HEK293 (cell line): ENCODE data around the gene EBF3.

Experiments used
- CTCF ChIA-PET: fragments of 350-600 bp; formaldehyde crosslinking; extraction: SDS; loops from one replicate; lab custom pipeline; 2021; ENCODE audit warnings: antibody characterized with exemption; lab: Yijun Ruan, JAX
- POLR2A ChIA-PET: fragments of 300-600 bp; formaldehyde crosslinking; extraction: SDS; loops from one replicate; lab custom pipeline; 2020; ENCODE audit warnings: antibody characterized with exemption, inconsistent platforms; lab: Yijun Ruan, JAX
- H3K27ac ChIP-seq: fragments of 200-500 bp; sonication (Bioruptor generic); 2 replicates; pipeline ENCODE4 v1.5.1; 2014; ENCODE audit warnings: low read depth, low read length, control low read depth, inconsistent platforms; ENCODE audit errors: extremely low read depth
- H3K36me3 ChIP-seq, 2 experiments: fragments of 200-500 bp in 1 of 2; sonication (Bioruptor generic) in 1 of 2; 1 replicate in 1 of 2; 2 replicates in 1 of 2; pipeline ENCODE4 v1.5.1; 2014 to 2017; ENCODE audit warnings: inconsistent platforms in 2 of 2, low read length in 2 of 2; ENCODE audit not compliant: control insufficient read depth in 2 of 2, insufficient read depth in 1 of 2
- H3K4me1 ChIP-seq: fragments of 200-500 bp; sonication (Bioruptor generic); 2 replicates; pipeline ENCODE4 v1.5.1; 2014; ENCODE audit warnings: mild to moderate bottlenecking, low read length, inconsistent platforms; ENCODE audit not compliant: control insufficient read depth, insufficient read depth
- H3K4me3 ChIP-seq: 2 replicates; pipeline ENCODE4 v1.5.1; 2011; ENCODE audit warnings: low read depth, mild to moderate bottlenecking, control low read depth, low read length, moderate library complexity
- H3K9me3 ChIP-seq: fragments of 200-500 bp; sonication (Bioruptor generic); 2 replicates; pipeline ENCODE4 v1.5.1; 2014; ENCODE audit warnings: low read depth, low read length, inconsistent platforms; ENCODE audit not compliant: control insufficient read depth, insufficient read depth
- HOXA7 ChIP-seq: sonication (generic); formaldehyde crosslinking; IDR thresholded peaks from 2 replicates; pipeline ENCODE4 v1.8.1; 2022; ENCODE audit warnings: missing genetic modification reagents, borderline replicate concordance
- ZBTB20 ChIP-seq: fragments of 450-650 bp; formaldehyde crosslinking; IDR thresholded peaks from 2 replicates; pipeline ENCODE4 v1.5.1; 2016; ENCODE audit warnings: missing biosample characterization, missing genetic modification characterization
- ZNF175 ChIP-seq: fragments of 450-650 bp; formaldehyde crosslinking; IDR thresholded peaks from 2 replicates; pipeline ENCODE4 v1.5.1; 2016; ENCODE audit warnings: missing biosample characterization, missing genetic modification characterization
- ZNF2 ChIP-seq: fragments of 450-650 bp; formaldehyde crosslinking; IDR thresholded peaks from 2 replicates; pipeline ENCODE4 v1.5.1; 2016; ENCODE audit warnings: missing biosample characterization, missing genetic modification characterization
- ZNF548 ChIP-seq: fragments of 450-650 bp; formaldehyde crosslinking; IDR thresholded peaks from 2 replicates; pipeline ENCODE4 v1.5.1; 2016; ENCODE audit warnings: missing biosample characterization, missing genetic modification characterization
- ZNF580 ChIP-seq: fragments of 450-650 bp; formaldehyde crosslinking; IDR thresholded peaks from 2 replicates; pipeline ENCODE4 v1.5.1; 2016; ENCODE audit warnings: missing biosample characterization, missing genetic modification characterization
- ZNF585B ChIP-seq: fragments of 450-650 bp; formaldehyde crosslinking; IDR thresholded peaks from 2 replicates; pipeline ENCODE4 v1.5.1; 2016; ENCODE audit warnings: missing biosample characterization, missing genetic modification characterization
- ZNF660 ChIP-seq: fragments of 450-650 bp; IDR thresholded peaks from 2 replicates; pipeline ENCODE4 v1.5.1; 2018; ENCODE audit warnings: missing biosample characterization, mild to moderate bottlenecking, missing genetic modification characterization
- ZNF76 ChIP-seq: fragments of 450-650 bp; formaldehyde crosslinking; IDR thresholded peaks from 2 replicates; pipeline ENCODE4; 2016; ENCODE audit warnings: low read depth, missing biosample characterization, missing genetic modification characterization, borderline replicate concordance
- ZNF768 ChIP-seq: fragments of 450-650 bp; formaldehyde crosslinking; IDR thresholded peaks from 2 replicates; pipeline ENCODE4 v1.5.1; 2018; ENCODE audit warnings: missing biosample characterization, mild to moderate bottlenecking, missing genetic modification characterization
- ZNF785 ChIP-seq: fragments of 450-650 bp; formaldehyde crosslinking; IDR thresholded peaks from 2 replicates; pipeline ENCODE4 v1.5.1; 2016; ENCODE audit warnings: missing biosample characterization, missing genetic modification characterization
- ZNF837 ChIP-seq: fragments of 450-650 bp; formaldehyde crosslinking; IDR thresholded peaks from 2 replicates; pipeline ENCODE4 v1.5.1; 2016; ENCODE audit warnings: missing biosample characterization, missing genetic modification characterization
- ZSCAN18 ChIP-seq: fragments of 450-650 bp; formaldehyde crosslinking; IDR thresholded peaks from 2 replicates; pipeline ENCODE4 v1.5.1; 2016; ENCODE audit warnings: missing biosample characterization, missing genetic modification characterization
- TF ChIP-seq, protein P1 (sequence below): fragments of 450-650 bp; formaldehyde crosslinking; IDR thresholded peaks from 2 replicates; pipeline ENCODE4 v1.5.1; 2016; ENCODE audit warnings: missing biosample characterization, missing genetic modification characterization
- TF ChIP-seq, protein P2 (sequence below): fragments of 450-650 bp; formaldehyde crosslinking; IDR thresholded peaks from 2 replicates; pipeline ENCODE4 v1.5.1; 2017; ENCODE audit warnings: missing biosample characterization, missing genetic modification characterization
- TF ChIP-seq, protein P3 (sequence below): fragments of 450-650 bp; formaldehyde crosslinking; IDR thresholded peaks from 2 replicates; pipeline ENCODE4 v1.5.1; 2016; ENCODE audit warnings: missing biosample characterization, missing genetic modification characterization

The EBF3 gene

DNA sequence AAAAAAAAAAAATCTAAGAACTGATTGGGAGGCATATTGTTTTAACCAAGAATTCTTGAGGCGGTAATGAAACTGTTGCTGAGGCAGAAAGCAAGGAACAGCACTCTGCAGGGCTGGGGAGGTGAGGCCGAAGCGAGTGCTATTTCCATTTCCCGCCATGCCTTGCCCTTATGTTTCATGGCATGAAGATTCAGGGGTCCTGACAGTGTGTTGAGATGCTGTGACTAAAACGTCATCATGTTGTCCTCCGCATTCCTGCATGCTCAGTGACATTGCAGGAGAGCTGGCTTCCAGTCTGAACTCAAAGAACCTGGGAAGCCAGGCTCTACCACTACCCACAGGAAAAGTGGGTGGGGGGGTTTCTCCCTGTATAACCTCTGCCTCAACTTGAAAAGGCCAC lies 85.2 kb downstream of the EBF3 start (continued):
- TF ChIP-seq, protein P1, sequence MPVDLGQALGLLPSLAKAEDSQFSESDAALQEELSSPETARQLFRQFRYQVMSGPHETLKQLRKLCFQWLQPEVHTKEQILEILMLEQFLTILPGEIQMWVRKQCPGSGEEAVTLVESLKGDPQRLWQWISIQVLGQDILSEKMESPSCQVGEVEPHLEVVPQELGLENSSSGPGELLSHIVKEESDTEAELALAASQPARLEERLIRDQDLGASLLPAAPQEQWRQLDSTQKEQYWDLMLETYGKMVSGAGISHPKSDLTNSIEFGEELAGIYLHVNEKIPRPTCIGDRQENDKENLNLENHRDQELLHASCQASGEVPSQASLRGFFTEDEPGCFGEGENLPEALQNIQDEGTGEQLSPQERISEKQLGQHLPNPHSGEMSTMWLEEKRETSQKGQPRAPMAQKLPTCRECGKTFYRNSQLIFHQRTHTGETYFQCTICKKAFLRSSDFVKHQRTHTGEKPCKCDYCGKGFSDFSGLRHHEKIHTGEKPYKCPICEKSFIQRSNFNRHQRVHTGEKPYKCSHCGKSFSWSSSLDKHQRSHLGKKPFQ (tag by site-specific recombination): no peak
- no peak for TF ChIP-seq ZNF660
- TF ChIP-seq, protein P2, sequence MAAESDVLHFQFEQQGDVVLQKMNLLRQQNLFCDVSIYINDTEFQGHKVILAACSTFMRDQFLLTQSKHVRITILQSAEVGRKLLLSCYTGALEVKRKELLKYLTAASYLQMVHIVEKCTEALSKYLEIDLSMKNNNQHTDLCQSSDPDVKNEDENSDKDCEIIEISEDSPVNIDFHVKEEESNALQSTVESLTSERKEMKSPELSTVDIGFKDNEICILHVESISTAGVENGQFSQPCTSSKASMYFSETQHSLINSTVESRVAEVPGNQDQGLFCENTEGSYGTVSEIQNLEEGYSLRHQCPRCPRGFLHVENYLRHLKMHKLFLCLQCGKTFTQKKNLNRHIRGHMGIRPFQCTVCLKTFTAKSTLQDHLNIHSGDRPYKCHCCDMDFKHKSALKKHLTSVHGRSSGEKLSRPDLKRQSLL (tag by site-specific recombination): no peak

DNA sequence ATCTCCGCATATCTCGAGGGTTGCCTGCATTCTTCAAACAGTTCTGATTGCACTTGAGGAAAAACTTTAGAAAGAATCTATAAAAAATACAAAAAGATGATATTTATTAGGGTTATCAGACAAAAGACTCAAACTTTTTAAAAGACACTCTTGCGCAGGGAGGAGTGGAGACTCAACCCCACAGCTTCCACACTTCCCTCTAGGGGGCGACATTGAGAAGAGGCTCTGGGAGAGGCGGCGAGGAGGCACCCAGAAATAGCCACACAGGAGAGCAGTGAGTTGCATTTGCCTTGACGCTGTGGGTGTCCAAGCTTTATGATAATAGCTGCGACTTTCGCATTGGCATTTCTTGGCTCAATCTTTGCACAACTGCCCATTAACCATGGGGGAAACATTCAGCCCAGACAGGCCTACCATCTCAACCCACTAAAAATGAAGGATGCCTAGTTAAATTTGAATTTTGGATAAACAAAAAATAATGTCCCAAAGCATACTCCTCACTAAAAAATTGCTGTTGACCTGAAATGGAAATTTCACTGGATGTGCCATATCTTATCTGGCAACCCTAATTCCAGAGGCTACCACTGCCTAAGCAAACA lies 86.2 kb downstream of the EBF3 start:
- H3K27ac ChIP-seq: no peak overlapping the region
- CTCF ChIA-PET: interaction anchor here (0.6 to 1.5 kb wide), 8 partner anchors 8 to 1021 kb away, joined by 3 to 6 read pairs (median 3); no protein-coding TSS in a partner anchor
- H3K4me3 ChIP-seq: no peak overlapping the region
- H3K4me1 ChIP-seq: peaks cover 3% of the 10 kb centered on the region
- POLR2A ChIA-PET: no interaction called here
- H3K9me3 ChIP-seq: no peaks in the 10 kb centered on the region
- H3K36me3 ChIP-seq: peaks cover 0 to 21% of the 10 kb centered on the region in 2 experiments; a peak in 2 of 3 replicates
- TF ChIP-seq ZNF76 (tag by site-specific recombination) (no peak), ZNF548 (tag by site-specific recombination) (no peak), ZNF785 (tag by site-specific recombination) (no peak), ZNF585B (no peak), ZBTB20 (tag by site-specific recombination) (no peak), ZNF2 (tag by site-specific recombination) (no peak), ZNF175 (tag by site-specific recombination) (no peak), HOXA7 (CRISPR knock-in tag) (no peak), ZNF837 (tag by site-specific recombination) (no peak), ZSCAN18 (no peak), ZNF580 (no peak), ZNF768 (tag by site-specific recombination) (no peak)
- TF ChIP-seq, protein P3, sequence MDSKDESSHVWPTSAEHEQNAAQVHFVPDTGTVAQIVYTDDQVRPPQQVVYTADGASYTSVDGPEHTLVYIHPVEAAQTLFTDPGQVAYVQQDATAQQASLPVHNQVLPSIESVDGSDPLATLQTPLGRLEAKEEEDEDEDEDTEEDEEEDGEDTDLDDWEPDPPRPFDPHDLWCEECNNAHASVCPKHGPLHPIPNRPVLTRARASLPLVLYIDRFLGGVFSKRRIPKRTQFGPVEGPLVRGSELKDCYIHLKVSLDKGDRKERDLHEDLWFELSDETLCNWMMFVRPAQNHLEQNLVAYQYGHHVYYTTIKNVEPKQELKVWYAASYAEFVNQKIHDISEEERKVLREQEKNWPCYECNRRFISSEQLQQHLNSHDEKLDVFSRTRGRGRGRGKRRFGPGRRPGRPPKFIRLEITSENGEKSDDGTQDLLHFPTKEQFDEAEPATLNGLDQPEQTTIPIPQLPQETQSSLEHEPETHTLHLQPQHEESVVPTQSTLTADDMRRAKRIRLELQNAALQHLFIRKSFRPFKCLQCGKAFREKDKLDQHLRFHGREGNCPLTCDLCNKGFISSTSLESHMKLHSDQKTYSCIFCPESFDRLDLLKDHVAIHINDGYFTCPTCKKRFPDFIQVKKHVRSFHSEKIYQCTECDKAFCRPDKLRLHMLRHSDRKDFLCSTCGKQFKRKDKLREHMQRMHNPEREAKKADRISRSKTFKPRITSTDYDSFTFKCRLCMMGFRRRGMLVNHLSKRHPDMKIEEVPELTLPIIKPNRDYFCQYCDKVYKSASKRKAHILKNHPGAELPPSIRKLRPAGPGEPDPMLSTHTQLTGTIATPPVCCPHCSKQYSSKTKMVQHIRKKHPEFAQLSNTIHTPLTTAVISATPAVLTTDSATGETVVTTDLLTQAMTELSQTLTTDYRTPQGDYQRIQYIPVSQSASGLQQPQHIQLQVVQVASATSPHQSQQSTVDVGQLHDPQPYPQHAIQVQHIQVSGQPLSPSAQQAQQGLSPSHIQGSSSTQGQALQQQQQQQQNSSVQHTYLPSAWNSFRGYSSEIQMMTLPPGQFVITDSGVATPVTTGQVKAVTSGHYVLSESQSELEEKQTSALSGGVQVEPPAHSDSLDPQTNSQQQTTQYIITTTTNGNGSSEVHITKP (tag by site-specific recombination): no peak
- TF ChIP-seq, all 188 proteins: peak for 0
